ENCODE results near the gene IMP4. TPM values are rescaled to one million over a fixed set of nuclear protein-coding genes. Genes with fewer than 3 reads are reported as not detected.

Gene IMP4
- total RNA-seq, 2 experiments from 2014 or later = 81.7 to 88.1 TPM

- H3K9me3 ChIP-seq (ENCODE audit: control insufficient read depth in 1 of 2, insufficient read depth in 1 of 2, low read length in 2 of 2) = no peaks in the 10 kb centered on the region
- Mint-ChIP-seq H3K9me3 (no peaks in the 10 kb centered on the region), H3K36me3 (ENCODE audit: low read depth) (no peaks in the 10 kb centered on the region), H3K27ac (no peak overlapping the region), H3K4me3 (no peak overlapping the region), H3K27me3 (peaks cover 10% of the 10 kb centered on the region), H3K4me1 (ENCODE audit: low read depth) (no peaks in the 10 kb centered on the region)
- H3K4me1 ChIP-seq (ENCODE audit: insufficient read depth, low read length) = no peaks in the 10 kb centered on the region
- ChIA-PET POLR2A (no interaction called here), CTCF (interaction anchor here (0.7 kb wide), 1 partner anchor 372 kb away, joined by 3 read pairs; no protein-coding TSS in a partner anchor)
- no peak for ATAC-seq (ENCODE audit: poor library complexity)
- no peak for TF ChIP-seq CTCF (IDR thresholded peaks at IDR 0.05)
- intact Hi-C loops (cut with DNase I, micrococcal nuclease) = no loop called here
- H3K4me3 ChIP-seq (ENCODE audit: low read length) = no peak overlapping the region
- no peak for DNase-seq
- no peaks in the 10 kb centered on the region for H3K36me3 ChIP-seq (ENCODE audit: insufficient read depth, low read length)
- H3K27ac ChIP-seq (ENCODE audit: low read depth in 1 of 2, low read length in 2 of 2) = no peak overlapping the region
- H3K27me3 ChIP-seq (ENCODE audit: control insufficient read depth in 1 of 2, insufficient read depth in 2 of 2, low read length in 2 of 2) = peaks cover 0 to 2% of the 10 kb centered on the region in 2 experiments
Measured at GRCh38 chr2:130307850-130308249, 34.8 kb upstream of the IMP4 start.

GRCh38 chr2:130310881-130311280, 31.8 kb upstream of the IMP4 start:
- no peaks in the 10 kb centered on the region for H3K36me3 Mint-ChIP-seq (ENCODE audit: low read depth)
- no peaks in the 10 kb centered on the region for H3K36me3 ChIP-seq (ENCODE audit: insufficient read depth, low read length)
- no peak overlapping the region for H3K27ac ChIP-seq (ENCODE audit: low read depth in 1 of 2, low read length in 2 of 2)
- ATAC-seq (ENCODE audit: poor library complexity) (no peak), DNase-seq (no peak)
- TF ChIP-seq CTCF (IDR thresholded peaks at IDR 0.05) = no peak
- H3K27me3 Mint-ChIP-seq = peaks cover 4% of the 10 kb centered on the region
- intact Hi-C loops (cut with DNase I, micrococcal nuclease) = no loop called here
- H3K4me1 Mint-ChIP-seq (ENCODE audit: low read depth) = no peaks in the 10 kb centered on the region
- H3K27ac Mint-ChIP-seq = no peak overlapping the region
- H3K4me3 ChIP-seq (ENCODE audit: low read length) = no peak overlapping the region
- ChIA-PET POLR2A (no interaction called here), CTCF (interaction anchor here (0.7 kb wide), 1 partner anchor 27 kb away, joined by 4 read pairs; no protein-coding TSS in a partner anchor)
- H3K4me1 ChIP-seq (ENCODE audit: insufficient read depth, low read length) = no peaks in the 10 kb centered on the region
- no peak overlapping the region for H3K4me3 Mint-ChIP-seq
- H3K9me3 ChIP-seq (ENCODE audit: control insufficient read depth in 1 of 2, insufficient read depth in 1 of 2, low read length in 2 of 2) = no peaks in the 10 kb centered on the region
- H3K9me3 Mint-ChIP-seq = no peaks in the 10 kb centered on the region
- peaks cover 0 to 2% of the 10 kb centered on the region in 2 experiments for H3K27me3 ChIP-seq (ENCODE audit: control insufficient read depth in 1 of 2, insufficient read depth in 2 of 2, low read length in 2 of 2)

GRCh38 chr2:130313812-130314334, 28.8 kb upstream of the IMP4 start:
- no peaks in the 10 kb centered on the region for H3K4me1 Mint-ChIP-seq (ENCODE audit: low read depth)
- no peak overlapping the region for H3K27ac ChIP-seq (ENCODE audit: low read depth in 1 of 2, low read length in 2 of 2)
- intact Hi-C loops (cut with DNase I, micrococcal nuclease) = no loop called here
- DNase-seq (no peak), ATAC-seq (ENCODE audit: poor library complexity) (no peak)
- peaks cover 2% of the 10 kb centered on the region for H3K27me3 Mint-ChIP-seq
- no peaks in the 10 kb centered on the region for H3K36me3 ChIP-seq (ENCODE audit: insufficient read depth, low read length)
- H3K9me3 ChIP-seq (ENCODE audit: control insufficient read depth in 1 of 2, insufficient read depth in 1 of 2, low read length in 2 of 2) = peaks cover 0 to 6% of the 10 kb centered on the region in 2 experiments
- H3K4me3 ChIP-seq (ENCODE audit: low read length) = no peak overlapping the region
- no peak overlapping the region for H3K4me3 Mint-ChIP-seq
- no peak for TF ChIP-seq CTCF (IDR thresholded peaks at IDR 0.05)
- no peaks in the 10 kb centered on the region for H3K9me3 Mint-ChIP-seq
- peaks cover 0 to 2% of the 10 kb centered on the region in 2 experiments for H3K27me3 ChIP-seq (ENCODE audit: control insufficient read depth in 1 of 2, insufficient read depth in 2 of 2, low read length in 2 of 2)
- no peak overlapping the region for H3K27ac Mint-ChIP-seq
- no peaks in the 10 kb centered on the region for H3K36me3 Mint-ChIP-seq (ENCODE audit: low read depth)
- ChIA-PET CTCF (no interaction called here), POLR2A (no interaction called here)
- no peaks in the 10 kb centered on the region for H3K4me1 ChIP-seq (ENCODE audit: insufficient read depth, low read length)
